ENCODE measurements around the gene DAPK3.
A peak's percentile ranks its signal among the peaks of the same experiment; 100 is the strongest.

The DAPK3 gene

DNA sequence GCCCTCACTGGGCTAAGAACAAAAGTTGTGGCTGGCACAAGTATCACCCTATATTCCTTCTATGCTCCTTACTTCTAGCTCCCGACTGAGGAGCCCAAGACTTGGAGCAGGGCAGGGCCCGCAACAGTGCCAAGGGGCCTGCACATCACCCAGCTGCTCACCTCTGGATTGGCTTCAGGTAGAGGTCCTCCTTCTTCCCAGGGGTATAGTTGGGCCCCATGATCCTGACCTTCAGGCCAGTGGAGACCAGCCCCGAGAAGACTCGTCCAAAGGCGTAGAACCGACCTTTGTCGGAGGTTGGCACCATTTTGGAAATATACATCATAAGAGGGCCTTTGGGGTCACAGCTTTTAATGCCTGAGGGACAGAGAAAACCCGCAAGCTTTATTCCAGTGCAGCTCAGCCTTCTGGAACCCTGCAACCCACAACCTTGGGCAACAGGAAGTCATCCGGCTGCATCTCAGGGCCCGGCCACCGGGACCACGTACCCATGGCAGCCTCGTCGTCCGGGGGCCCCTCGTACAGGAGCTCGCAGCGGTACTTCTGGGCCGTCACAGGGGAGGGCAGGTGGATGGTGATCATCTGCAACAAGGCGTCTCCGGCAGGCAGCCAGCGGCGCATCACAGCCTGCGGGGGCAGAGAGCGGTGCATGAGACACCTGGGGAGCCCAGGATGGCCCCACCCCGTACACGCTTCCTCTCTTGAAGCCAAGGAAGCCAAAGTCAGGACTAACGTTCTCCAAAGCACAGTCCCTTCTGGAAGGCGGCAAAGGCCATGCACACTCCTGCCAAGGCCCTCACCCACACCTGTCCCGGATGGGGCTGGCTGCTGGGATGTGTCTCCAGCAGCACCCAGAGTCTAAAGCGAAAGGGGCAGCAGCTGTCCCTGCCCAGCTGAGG lies 9.7 kb upstream of the DAPK3 start:
- Histone ChIP-seq H3K4me1 (ENCODE audit: control insufficient read depth, insufficient read depth, low read length) (peaks cover 29% of the 10 kb centered on the region), H3K9ac (ENCODE audit: low read length) (no peak overlapping the region), H3K9me3 (ENCODE audit: control insufficient read depth, low read length) (no peaks in the 10 kb centered on the region), H3K4me3 (ENCODE audit: low read length) (no peak overlapping the region), H3K27me3 (ENCODE audit: control insufficient read depth, insufficient read depth, low read length) (no peaks in the 10 kb centered on the region), H3K36me3 (ENCODE audit: control insufficient read depth, insufficient read depth, low read length) (peaks cover 62% of the 10 kb centered on the region)

DNA sequence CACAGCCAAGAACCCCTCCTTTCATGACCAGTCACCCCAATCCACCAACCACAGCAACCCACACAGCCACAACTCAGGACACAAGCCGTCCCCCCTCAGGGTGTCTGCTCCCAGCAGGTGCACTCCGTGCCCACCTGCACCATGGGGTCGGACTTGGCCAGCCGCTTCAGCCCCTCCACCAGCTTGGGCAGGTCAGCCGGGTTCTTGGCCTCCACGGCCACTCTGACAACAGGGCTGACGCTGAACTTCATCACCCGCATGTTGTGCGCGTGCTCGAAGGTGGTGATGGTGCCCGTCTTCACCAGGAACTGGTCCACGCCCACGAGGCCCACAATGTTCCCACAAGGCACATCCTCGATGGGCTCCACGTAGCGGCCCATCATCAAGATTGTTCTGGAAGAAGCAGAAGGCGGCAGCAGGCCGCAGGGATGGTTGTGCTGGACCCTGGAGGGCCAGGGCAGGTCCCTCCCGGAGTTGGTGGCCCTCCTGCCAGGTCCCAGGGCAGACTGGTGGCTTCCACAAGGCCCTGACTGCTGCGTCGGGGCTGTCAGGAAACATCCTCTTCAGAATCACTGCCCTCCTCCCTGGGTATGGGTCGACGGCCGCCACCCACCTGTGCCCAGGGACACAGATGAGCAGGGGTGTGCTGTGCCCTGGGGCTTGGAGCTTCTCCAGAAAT lies 8.9 kb upstream of the DAPK3 start:
- H3K9me3 ChIP-seq (ENCODE audit: control insufficient read depth, low read length): no peaks in the 10 kb centered on the region
- H3K4me1 ChIP-seq (ENCODE audit: control insufficient read depth, insufficient read depth, low read length): peaks cover 27% of the 10 kb centered on the region
- H3K9ac ChIP-seq (ENCODE audit: low read length): no peak overlapping the region
- no peaks in the 10 kb centered on the region for H3K27me3 ChIP-seq (ENCODE audit: control insufficient read depth, insufficient read depth, low read length)
- peaks cover 62% of the 10 kb centered on the region for H3K36me3 ChIP-seq (ENCODE audit: control insufficient read depth, insufficient read depth, low read length)
- H3K4me3 ChIP-seq (ENCODE audit: low read length): no peak overlapping the region

GRCh38 chr19:3979289-3979673 lies 8.4 kb upstream of the DAPK3 start:
- Histone ChIP-seq H3K9me3 (ENCODE audit: control insufficient read depth, low read length) (no peaks in the 10 kb centered on the region), H3K27me3 (ENCODE audit: control insufficient read depth, insufficient read depth, low read length) (no peaks in the 10 kb centered on the region), H3K4me1 (ENCODE audit: control insufficient read depth, insufficient read depth, low read length) (peaks cover 25% of the 10 kb centered on the region), H3K9ac (ENCODE audit: low read length) (no peak overlapping the region), H3K36me3 (ENCODE audit: control insufficient read depth, insufficient read depth, low read length) (peaks cover 62% of the 10 kb centered on the region), H3K4me3 (ENCODE audit: low read length) (no peak overlapping the region)

GRCh38 chr19:3978145-3978544 lies 7.2 kb upstream of the DAPK3 start:
- H3K36me3 ChIP-seq (ENCODE audit: control insufficient read depth, insufficient read depth, low read length): peaks cover 51% of the 10 kb centered on the region
- H3K9ac ChIP-seq (ENCODE audit: low read length): no peak overlapping the region
- peaks cover 14% of the 10 kb centered on the region for H3K4me1 ChIP-seq (ENCODE audit: control insufficient read depth, insufficient read depth, low read length)
- H3K4me3 ChIP-seq (ENCODE audit: low read length): no peak overlapping the region
- H3K9me3 ChIP-seq (ENCODE audit: control insufficient read depth, low read length): no peaks in the 10 kb centered on the region
- H3K27me3 ChIP-seq (ENCODE audit: control insufficient read depth, insufficient read depth, low read length): no peaks in the 10 kb centered on the region

DNA sequence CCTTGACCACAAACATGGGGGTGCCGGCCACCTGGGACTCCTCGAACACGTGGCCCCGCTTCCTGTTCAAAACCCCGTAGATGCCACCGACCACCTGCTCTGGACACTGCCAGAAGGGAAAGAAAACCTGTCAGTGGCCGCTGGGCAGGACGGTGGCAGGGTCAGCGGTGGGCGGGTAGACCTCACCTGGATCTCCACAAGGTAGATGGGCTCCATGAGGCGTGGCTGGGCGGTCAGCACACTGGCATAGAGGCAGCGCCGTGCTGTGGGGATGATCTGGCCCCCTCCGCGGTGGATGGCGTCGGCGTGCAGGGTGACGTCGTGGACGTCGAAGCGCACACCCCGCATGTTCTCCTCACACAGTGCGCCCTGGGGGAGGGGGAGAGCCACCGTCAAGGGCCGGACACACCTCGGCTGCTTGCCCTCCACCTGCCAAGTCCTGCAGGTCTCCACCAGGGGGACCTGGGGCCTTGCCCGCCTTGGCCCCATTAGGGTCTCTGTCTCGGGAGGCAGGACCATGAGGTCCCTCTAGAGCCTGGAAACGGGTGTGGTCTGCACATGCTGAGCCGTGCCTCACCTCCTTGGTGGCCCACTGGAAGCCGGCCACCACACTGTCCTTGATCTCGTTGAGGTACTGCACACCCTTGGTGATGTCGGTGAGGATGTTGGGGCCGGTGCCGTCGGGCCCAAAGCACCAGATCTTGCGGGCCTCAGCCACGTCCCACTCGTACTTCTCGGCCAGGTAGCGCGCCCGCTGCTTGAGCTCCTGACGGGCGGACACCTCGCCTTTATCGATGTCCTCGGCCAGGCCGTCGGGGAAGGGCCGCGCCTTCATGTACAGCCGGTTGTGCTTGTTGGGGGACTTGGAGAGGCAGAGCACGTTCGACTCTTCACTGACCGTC lies 6.6 kb upstream of the DAPK3 start:
- H3K4me1 ChIP-seq (ENCODE audit: control insufficient read depth, insufficient read depth, low read length): peaks cover 11% of the 10 kb centered on the region
- H3K9me3 ChIP-seq (ENCODE audit: control insufficient read depth, low read length): no peaks in the 10 kb centered on the region
- peaks cover 44% of the 10 kb centered on the region for H3K36me3 ChIP-seq (ENCODE audit: control insufficient read depth, insufficient read depth, low read length)
- no peak overlapping the region for H3K4me3 ChIP-seq (ENCODE audit: low read length)
- no peaks in the 10 kb centered on the region for H3K27me3 ChIP-seq (ENCODE audit: control insufficient read depth, insufficient read depth, low read length)
- H3K9ac ChIP-seq (ENCODE audit: low read length): no peak overlapping the region

- Histone ChIP-seq H3K27me3 (ENCODE audit: control insufficient read depth, insufficient read depth, low read length) (no peaks in the 10 kb centered on the region), H3K4me1 (ENCODE audit: control insufficient read depth, insufficient read depth, low read length) (peaks cover 9% of the 10 kb centered on the region), H3K36me3 (ENCODE audit: control insufficient read depth, insufficient read depth, low read length) (peaks cover 36% of the 10 kb centered on the region), H3K4me3 (ENCODE audit: low read length) (no peak overlapping the region), H3K9ac (ENCODE audit: low read length) (no peak overlapping the region), H3K9me3 (ENCODE audit: control insufficient read depth, low read length) (no peaks in the 10 kb centered on the region)
Observed at GRCh38 chr19:3976495-3977241, 5.8 kb upstream of the DAPK3 start.

DNA sequence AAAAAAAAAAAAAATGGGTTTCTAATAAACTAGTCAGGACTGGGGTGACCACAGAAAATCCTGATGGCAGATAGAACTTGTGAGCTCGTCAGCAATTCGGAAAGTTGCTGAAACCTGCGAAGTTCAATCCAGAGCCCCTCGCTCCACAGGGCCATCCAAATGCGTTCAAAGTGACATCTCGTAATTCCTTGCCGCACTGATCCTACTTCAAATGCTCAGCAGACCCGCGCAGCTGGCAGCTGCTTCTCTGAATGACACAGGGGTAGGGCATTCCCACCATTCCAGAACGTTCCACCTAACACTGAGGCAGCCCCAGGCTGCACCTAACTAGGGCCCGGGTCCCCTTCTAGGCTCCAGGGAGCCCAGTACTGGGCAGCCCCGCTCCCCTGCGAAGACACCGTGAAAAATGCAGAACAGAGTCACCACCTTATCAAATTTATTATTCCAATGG lies 4.8 kb upstream of the DAPK3 start:
- no peaks in the 10 kb centered on the region for H3K27me3 ChIP-seq (ENCODE audit: control insufficient read depth, insufficient read depth, low read length)
- H3K4me1 ChIP-seq (ENCODE audit: control insufficient read depth, insufficient read depth, low read length): peaks cover 4% of the 10 kb centered on the region
- no peak overlapping the region for H3K4me3 ChIP-seq (ENCODE audit: low read length)
- H3K9me3 ChIP-seq (ENCODE audit: control insufficient read depth, low read length): no peaks in the 10 kb centered on the region
- H3K9ac ChIP-seq (ENCODE audit: low read length): no peak overlapping the region
- H3K36me3 ChIP-seq (ENCODE audit: control insufficient read depth, insufficient read depth, low read length): peaks cover 26% of the 10 kb centered on the region

- Histone ChIP-seq H3K36me3 (ENCODE audit: control insufficient read depth, insufficient read depth, low read length) (peaks cover 21% of the 10 kb centered on the region), H3K4me3 (ENCODE audit: low read length) (no peak overlapping the region), H3K4me1 (ENCODE audit: control insufficient read depth, insufficient read depth, low read length) (peaks cover 4% of the 10 kb centered on the region)
Observed at GRCh38 chr19:3975144-3975543, 4.2 kb upstream of the DAPK3 start.

DNA sequence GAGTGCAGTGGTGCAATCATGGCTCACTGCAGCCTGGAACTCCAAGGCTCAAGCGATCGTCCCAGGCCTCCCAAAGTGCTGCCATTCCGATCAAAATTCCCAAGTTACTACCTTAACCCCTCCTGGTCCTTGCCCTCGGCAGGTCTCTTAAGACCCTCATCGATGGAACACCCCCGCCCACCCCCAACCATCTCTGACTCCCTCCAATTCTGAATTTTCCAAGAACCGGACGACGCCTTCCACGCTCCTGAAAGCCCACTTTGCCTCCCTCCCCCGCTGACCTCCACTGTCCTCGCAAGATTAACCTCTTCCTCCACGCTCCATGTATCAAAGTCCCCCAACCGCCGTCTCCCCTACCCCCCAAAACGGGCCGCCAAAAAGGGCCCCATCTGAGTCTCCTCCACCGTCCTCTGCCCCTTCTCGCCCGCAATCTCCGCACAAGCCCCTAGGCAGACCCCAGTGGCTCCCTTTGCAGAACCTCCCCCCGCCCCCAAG lies 539 bp downstream of the DAPK3 start:
- no peaks in the 10 kb centered on the region for H3K36me3 ChIP-seq (ENCODE audit: control insufficient read depth, insufficient read depth, low read length)
- no peaks in the 10 kb centered on the region for H3K27me3 ChIP-seq (ENCODE audit: control insufficient read depth, insufficient read depth, low read length)
- peak overlapping the region; percentile 71 for H3K4me3 ChIP-seq (ENCODE audit: low read length)
- H3K4me1 ChIP-seq (ENCODE audit: control insufficient read depth, insufficient read depth, low read length): peaks cover 43% of the 10 kb centered on the region
- H3K9me3 ChIP-seq (ENCODE audit: control insufficient read depth, low read length): no peaks in the 10 kb centered on the region
- H3K9ac ChIP-seq (ENCODE audit: low read length): peak overlapping the region; percentile 98

More at GRCh38 chr19:3975144-3975543, 4.2 kb upstream of the DAPK3 start:
- H3K27me3 ChIP-seq (ENCODE audit: control insufficient read depth, insufficient read depth, low read length): no peaks in the 10 kb centered on the region
- H3K9me3 ChIP-seq (ENCODE audit: control insufficient read depth, low read length): no peaks in the 10 kb centered on the region
- H3K9ac ChIP-seq (ENCODE audit: low read length): no peak overlapping the region

DNA sequence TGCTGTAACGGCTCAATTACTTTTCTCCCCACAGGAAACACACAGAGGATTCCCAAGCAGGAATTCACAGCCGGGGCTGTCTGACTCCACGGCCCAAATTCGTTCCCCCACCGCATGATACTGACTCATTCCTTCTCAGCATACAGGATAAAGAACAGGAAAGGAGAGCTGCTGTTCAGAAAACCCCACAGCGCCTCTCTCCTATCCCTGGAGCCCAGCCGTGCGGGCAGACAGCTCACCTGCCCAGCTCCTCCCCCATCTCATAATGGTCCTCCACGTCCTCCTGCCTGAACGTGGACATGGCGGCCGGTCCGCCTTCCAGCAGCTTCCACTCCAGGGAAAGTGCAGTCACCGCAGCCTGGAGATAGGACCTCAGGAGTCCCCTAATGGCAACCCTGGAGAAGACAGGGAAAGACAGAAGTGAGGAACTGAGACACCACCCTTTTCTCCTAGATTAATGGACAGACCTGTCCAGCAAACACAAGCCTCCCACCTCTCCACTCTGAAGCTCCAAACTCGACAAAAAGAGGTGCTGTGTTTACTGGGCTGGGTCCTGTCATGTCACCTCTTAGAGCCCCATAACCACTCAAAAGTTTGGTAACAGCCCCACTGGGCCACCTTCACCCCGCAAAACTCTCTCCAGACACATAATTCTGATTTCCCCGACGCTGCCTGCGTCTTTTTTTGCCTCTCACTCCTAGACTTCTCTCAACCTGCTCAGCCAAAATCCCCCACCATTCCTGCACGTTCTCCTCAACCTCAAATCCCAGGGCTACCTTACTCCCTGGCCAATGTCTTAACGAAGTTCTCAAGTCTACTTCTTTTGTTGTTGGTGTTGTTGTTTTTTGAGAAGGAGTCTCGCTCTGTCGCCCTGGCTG lies 1.2 kb downstream of the DAPK3 start:
- peak overlapping the region; percentile 98 for H3K9ac ChIP-seq (ENCODE audit: low read length)
- H3K27me3 ChIP-seq (ENCODE audit: control insufficient read depth, insufficient read depth, low read length): no peaks in the 10 kb centered on the region
- H3K4me3 ChIP-seq (ENCODE audit: low read length): peak overlapping the region; percentile 71
- no peaks in the 10 kb centered on the region for H3K36me3 ChIP-seq (ENCODE audit: control insufficient read depth, insufficient read depth, low read length)
- H3K4me1 ChIP-seq (ENCODE audit: control insufficient read depth, insufficient read depth, low read length): peaks cover 43% of the 10 kb centered on the region
- H3K9me3 ChIP-seq (ENCODE audit: control insufficient read depth, low read length): no peaks in the 10 kb centered on the region
